OCI-LY1 (cell line): ENCODE results near the gene FKBP3.
"Not testable (repeated sequence)": the region's sequence is repeated elsewhere in the genome, so short reads cannot be mapped to it uniquely, and the experiment has no call there.

Experiments used
- H2AFZ ChIP-seq: fragments of 200-600 bp; sonication (generic), shearing (Covaris generic); 2 replicates; pipeline ENCODE4 v1.6.0; 2014; ENCODE audit warnings: antibody characterized with exemption, mild to moderate bottlenecking, low read length
- H3F3A ChIP-seq: fragments of 200-600 bp; sonication (generic), shearing (Covaris generic); 2 replicates; pipeline ENCODE4 v1.6.0; 2014; ENCODE audit warnings: mild to moderate bottlenecking, antibody characterized with exemption, low read length, moderate library complexity; ENCODE audit not compliant: insufficient read depth
- H3K27ac ChIP-seq: fragments of 200-600 bp; sonication (generic); 2 replicates; pipeline ENCODE4 v1.5.1; 2014; ENCODE audit warnings: low read length, mixed run types, mild to moderate bottlenecking, low read depth; ENCODE audit not compliant: poor library complexity, severe bottlenecking
- H3K27me3 ChIP-seq: fragments of 200-600 bp; sonication (generic); 2 replicates; pipeline ENCODE4 v1.6.0; 2014; ENCODE audit warnings: antibody characterized with exemption, mild to moderate bottlenecking, low read length, moderate library complexity; ENCODE audit not compliant: insufficient read depth
- H3K36me3 ChIP-seq: fragments of 200-600 bp; sonication (generic); 2 replicates; pipeline ENCODE4 v1.6.1; 2014; ENCODE audit warnings: mild to moderate bottlenecking, antibody characterized with exemption, low read length, moderate library complexity, mixed read lengths; ENCODE audit not compliant: insufficient read depth
- H3K4me1 ChIP-seq: fragments of 200-600 bp; sonication (generic); 2 replicates; pipeline ENCODE4 v1.5.1; 2014; ENCODE audit warnings: mild to moderate bottlenecking, low read length, moderate library complexity; ENCODE audit not compliant: insufficient read depth, severe bottlenecking
- H3K4me2 ChIP-seq: fragments of 200-600 bp; sonication (generic), shearing (Covaris generic); 2 replicates; pipeline ENCODE4 v1.6.1; 2014; ENCODE audit warnings: low read length
- H3K4me3 ChIP-seq: fragments of 200-600 bp; sonication (generic); 2 replicates; pipeline ENCODE4 v1.5.1; 2014; ENCODE audit warnings: low read length, low read depth, mild to moderate bottlenecking, mixed read lengths; ENCODE audit not compliant: poor library complexity, severe bottlenecking
- H3K79me2 ChIP-seq: fragments of 200-600 bp; shearing (Covaris generic); 2 replicates; pipeline ENCODE4 v1.6.1; 2016; ENCODE audit warnings: mixed run types, low read length, mixed read lengths; ENCODE audit not compliant: insufficient read depth
- H3K9ac ChIP-seq: fragments of 200-600 bp; sonication (generic), shearing (Covaris generic); 2 replicates; pipeline ENCODE4 v1.6.1; 2014; ENCODE audit warnings: mild to moderate bottlenecking, low read length, mixed read lengths
- H3K9me2 ChIP-seq: fragments of 200-600 bp; sonication (generic), shearing (Covaris generic); 2 replicates; pipeline ENCODE4 v1.6.1; 2014; ENCODE audit warnings: low read depth, mild to moderate bottlenecking, low read length, mixed read lengths
- H3K9me3 ChIP-seq: fragments of 200-600 bp; shearing (Covaris generic); 2 replicates; pipeline ENCODE4 v1.6.1; 2014; ENCODE audit warnings: low read length, mixed read lengths
- H4K20me1 ChIP-seq: fragments of 200-600 bp; sonication (generic), shearing (Covaris generic); 2 replicates; pipeline ENCODE4 v1.6.0; 2016; ENCODE audit warnings: mild to moderate bottlenecking, low read length; ENCODE audit not compliant: insufficient read depth
- CTCF ChIP-seq: fragments of 200-600 bp; sonication (generic), shearing (Covaris generic); IDR thresholded peaks from 2 replicates; pipeline ENCODE4 v1.5.1; 2017; ENCODE audit warnings: mild to moderate bottlenecking, antibody characterized with exemption, low read length, moderate library complexity, mixed read lengths
- EZH2 ChIP-seq: fragments of 200-600 bp; sonication (generic), shearing (Covaris generic); IDR thresholded peaks from 2 replicates; pipeline ENCODE4 v1.8.0; 2017; ENCODE audit warnings: borderline replicate concordance, mixed run types, mild to moderate bottlenecking, antibody characterized with exemption, low read length, moderate library complexity, mixed read lengths

The FKBP3 gene

DNA sequence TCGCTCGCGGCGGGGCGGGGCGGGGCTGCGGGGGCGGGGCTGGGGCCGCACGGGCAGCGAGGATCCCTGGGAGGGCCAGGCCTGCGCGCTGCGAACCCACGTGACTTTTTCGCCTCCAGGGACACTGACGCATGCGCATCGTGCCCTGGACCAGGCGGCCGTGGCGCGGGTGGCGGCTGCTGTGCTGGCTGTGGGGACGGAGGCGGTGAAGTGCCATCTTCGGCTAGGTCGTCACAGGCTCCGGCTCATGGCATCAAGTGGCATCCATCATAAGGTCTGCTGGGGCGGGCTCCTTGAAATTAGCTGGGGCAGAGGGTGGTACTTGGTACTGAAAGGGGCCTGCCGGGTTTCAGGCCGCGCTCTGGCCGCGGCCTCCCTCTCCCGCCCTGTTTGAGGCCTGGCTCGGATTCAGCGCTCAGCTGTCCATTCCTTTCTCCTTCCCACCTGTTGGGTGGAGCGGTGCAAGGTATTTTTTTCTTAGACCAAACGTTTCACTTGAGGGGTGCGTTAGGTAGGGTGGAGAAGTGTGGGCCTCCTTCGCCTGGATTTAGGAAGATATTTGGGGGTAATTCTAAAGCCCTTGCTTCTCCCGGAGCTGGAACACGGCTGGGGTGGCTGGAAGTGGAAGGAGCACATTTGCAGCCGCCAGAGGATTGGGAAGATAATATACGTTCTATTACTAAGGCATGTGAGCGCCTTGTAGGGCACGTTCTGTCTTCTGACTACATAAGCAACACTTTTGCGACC lies 50.1 kb downstream of the FKBP3 start, which contains the start of gene PRPF39:
Gene PRPF39, plus strand, starts transcription at position 141 of the 747 bp plus-strand sequence. CDS start 11,124 bp downstream, outside the sequence.
- Histone ChIP-seq H3F3A (no peaks in the 10 kb centered on the region), H2AFZ (peak within 1 kb of the TSS; percentile 90), H4K20me1 (no peaks in the 10 kb centered on the region), H3K4me2 (peak within 1 kb of the TSS; percentile 87), H3K4me1 (peaks cover 46% of the 10 kb centered on the region), H3K9me3 (no peaks in the 10 kb centered on the region), H3K9me2 (no peaks in the 10 kb centered on the region), H3K27me3 (no peaks in the 10 kb centered on the region), H3K27ac (peak within 1 kb of the TSS; percentile 81), H3K36me3 (peaks cover 12% of the 10 kb centered on the region), H3K79me2 (peaks cover 50% of the 10 kb centered on the region), H3K4me3 (peak within 1 kb of the TSS; percentile 92), H3K9ac (peak within 1 kb of the TSS; percentile 90)
- no peak for TF ChIP-seq EZH2
- no peak for TF ChIP-seq CTCF

DNA sequence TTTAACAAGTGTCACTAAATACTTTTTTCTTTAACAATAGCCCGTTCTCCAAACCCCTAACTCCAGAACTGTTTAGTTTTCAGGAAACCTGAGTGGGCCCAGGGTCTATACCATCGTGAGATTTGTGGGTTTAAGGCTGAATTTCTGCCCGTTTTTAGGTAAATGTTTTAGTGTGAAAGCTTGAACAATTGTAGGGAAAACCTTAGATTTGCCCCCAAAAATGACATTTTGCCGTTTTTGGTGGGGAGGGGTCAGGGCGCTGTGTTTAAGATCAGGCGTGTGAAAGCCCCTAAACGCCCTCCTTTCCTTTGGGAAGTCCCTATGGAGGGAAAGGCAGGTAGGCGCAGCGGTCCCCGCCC lies 50.7 kb downstream of the FKBP3 start:
- no peaks in the 10 kb centered on the region for H3K27me3 ChIP-seq
- H3K4me2 ChIP-seq = peak overlapping the region; percentile 83
- H3K9ac ChIP-seq = peak overlapping the region; percentile 68
- TF ChIP-seq CTCF (no peak), EZH2 (no peak)
- H3K4me1 ChIP-seq = peaks cover 40% of the 10 kb centered on the region
- H3K36me3 ChIP-seq = peaks cover 6% of the 10 kb centered on the region; the same call in 1 of the 2 replicates
- no peaks in the 10 kb centered on the region for H3F3A ChIP-seq
- no peaks in the 10 kb centered on the region for H3K9me3 ChIP-seq
- H2AFZ ChIP-seq = peak overlapping the region; percentile 90
- H3K79me2 ChIP-seq = peaks cover 44% of the 10 kb centered on the region
- no peaks in the 10 kb centered on the region for H4K20me1 ChIP-seq
- H3K4me3 ChIP-seq = peak overlapping the region; percentile 92
- no peak overlapping the region for H3K27ac ChIP-seq
- H3K9me2 ChIP-seq = no peaks in the 10 kb centered on the region

GRCh38 chr14:45082420-45082819 lies 51.9 kb downstream of the FKBP3 start:
- Histone ChIP-seq H3K27ac (no peak overlapping the region), H3K4me1 (peaks cover 32% of the 10 kb centered on the region), H3K4me3 (no peak overlapping the region), H3K27me3 (no peaks in the 10 kb centered on the region), H3K9me2 (no peaks in the 10 kb centered on the region), H3K9me3 (no peaks in the 10 kb centered on the region), H3K36me3 (no peaks in the 10 kb centered on the region; the same call in 1 of the 2 replicates), H4K20me1 (no peaks in the 10 kb centered on the region), H3F3A (no peaks in the 10 kb centered on the region), H2AFZ (peak overlapping the region; percentile 90; the same call in 1 of the 2 replicates), H3K9ac (no peak overlapping the region), H3K79me2 (peaks cover 33% of the 10 kb centered on the region), H3K4me2 (no peak overlapping the region)
- TF ChIP-seq EZH2 = no peak
- TF ChIP-seq CTCF = no peak

DNA sequence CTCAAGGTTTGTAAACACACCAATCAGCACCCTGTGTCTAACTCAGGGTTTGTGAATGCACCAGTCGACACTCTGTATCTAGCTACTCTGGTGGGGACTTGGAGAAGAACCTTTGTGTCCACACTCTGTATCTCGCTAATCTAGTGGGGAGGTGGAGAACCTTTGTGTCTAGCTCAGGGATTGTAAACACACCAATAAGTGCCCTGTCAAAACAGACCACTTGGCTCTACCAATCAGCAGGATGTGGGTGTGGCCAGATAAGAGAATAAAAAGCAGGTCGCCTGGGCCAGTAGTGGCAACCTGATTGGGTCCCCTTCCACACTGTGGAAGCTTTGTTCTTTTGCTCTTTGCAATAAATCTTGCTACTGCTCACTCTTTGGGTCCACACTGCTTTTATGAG lies 53.2 kb downstream of the FKBP3 start:
- H3K9ac ChIP-seq, H3K9me2 ChIP-seq, H3K27ac ChIP-seq, H3K36me3 ChIP-seq, H3K4me3 ChIP-seq, H2AFZ ChIP-seq, H3K9me3 ChIP-seq, H4K20me1 ChIP-seq, H3K4me2 ChIP-seq, H3K27me3 ChIP-seq, H3F3A ChIP-seq: not testable (repeated sequence)
- Histone ChIP-seq H3K79me2 (peaks cover 20% of the 10 kb centered on the region), H3K4me1 (peaks cover 18% of the 10 kb centered on the region)

DNA sequence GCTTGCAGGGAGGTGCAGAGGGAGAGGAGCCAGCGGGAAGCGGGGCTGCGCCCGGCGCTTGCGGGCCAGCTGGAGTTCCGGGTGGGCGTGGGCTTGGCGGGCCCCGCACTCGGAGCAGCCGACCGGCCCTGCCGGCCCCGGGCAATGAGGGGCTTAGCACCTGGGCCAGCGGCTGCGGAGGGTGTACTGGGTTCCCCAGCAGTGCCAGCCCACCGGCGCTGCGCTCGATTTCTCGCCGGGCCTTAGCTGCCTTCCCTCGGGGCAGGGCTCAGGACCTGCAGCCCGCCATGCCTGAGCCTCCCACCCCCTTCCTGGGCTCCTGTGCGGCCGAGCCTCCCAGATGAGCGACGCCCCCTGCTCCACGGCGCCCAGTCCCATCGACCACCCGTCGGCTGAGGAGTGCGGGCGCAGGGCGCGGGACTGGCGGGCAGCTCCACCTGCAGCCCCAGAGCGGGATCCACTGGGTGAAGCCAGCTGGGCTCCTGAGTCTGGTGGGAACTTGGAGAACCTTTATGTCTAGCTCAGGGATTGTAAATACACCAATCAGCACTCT lies 53.8 kb downstream of the FKBP3 start:
- not testable (repeated sequence) for H3K4me2 ChIP-seq, H2AFZ ChIP-seq, H3K9me2 ChIP-seq, H3F3A ChIP-seq, H3K27me3 ChIP-seq, H3K36me3 ChIP-seq, H3K9ac ChIP-seq, H4K20me1 ChIP-seq, H3K9me3 ChIP-seq, H3K4me3 ChIP-seq, H3K27ac ChIP-seq
- Histone ChIP-seq H3K79me2 (peaks cover 14% of the 10 kb centered on the region), H3K4me1 (peaks cover 12% of the 10 kb centered on the region)
